Measurements from ENCODE around the gene GRM5. TPM values are rescaled to one million over a fixed set of nuclear protein-coding genes. Genes with fewer than 3 reads are reported as not detected.
A peak's percentile ranks its signal among the peaks of the same experiment; 100 is the strongest.
"Not testable (repeated sequence)": the region's sequence is repeated elsewhere in the genome, so short reads cannot be mapped to it uniquely, and the experiment has no call there.

GRM5 gene
- total RNA-seq, 8 experiments from 2014 or later = 0.05 to 12.6 (median 4.0) TPM; not detected in 2

DNA sequence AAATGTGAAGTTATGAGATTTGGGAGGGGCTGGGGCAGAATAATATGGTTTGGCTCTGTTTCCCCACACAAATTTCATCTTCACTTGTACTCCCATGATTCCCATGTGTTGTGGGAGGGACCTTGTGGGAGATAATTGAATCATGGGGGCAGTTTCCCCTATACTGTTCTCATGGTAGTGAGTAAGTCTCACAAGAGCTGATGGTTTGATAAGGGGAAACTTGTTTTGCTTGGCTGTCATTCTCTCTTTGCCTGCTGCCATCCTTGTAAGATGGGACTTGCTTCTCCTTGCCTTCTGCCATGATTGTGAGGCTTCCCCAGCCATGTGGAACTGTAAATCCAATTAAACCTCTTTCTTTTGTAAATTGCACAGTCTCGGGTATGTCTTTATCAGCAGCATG is 531.1 kb downstream of the GRM5 start:
- in situ Hi-C loops (cut with MboI; ENCODE audit: low pct_unique_long_range_greater_than_20kb in 2 of 9, low sequenced_read_pairs in 9 of 9, unreplicated experiment in 9 of 9) = loop anchor here in 6 of 9 experiments (25.0 kb wide), 5 partner anchors 247 to 1172 kb away; no protein-coding TSS in a partner anchor
- H3K4me3 ChIP-seq; H3K4me1 ChIP-seq (replicated peaks in 1 of 2); H3K27ac ChIP-seq; ATAC-seq (replicated peaks in 6 of 8): not testable (repeated sequence)
- WGBS, 10 experiments = 50 to 100% (median 90%) methylated on average over 1 of the region's 1 CpG

- H3K4me3 ChIP-seq = no peak overlapping the region
- in situ Hi-C loops (cut with MboI; ENCODE audit: low pct_unique_long_range_greater_than_20kb in 2 of 9, low sequenced_read_pairs in 9 of 9, unreplicated experiment in 9 of 9) = loop anchor here in 6 of 9 experiments (25.0 kb wide), 5 partner anchors 247 to 1172 kb away; no protein-coding TSS in a partner anchor
- no peaks in the 10 kb centered on the region for H3K4me1 ChIP-seq (replicated peaks in 1 of 2)
- no peak for ATAC-seq (replicated peaks in 6 of 8)
- WGBS, 10 experiments = 73 to 100% (median 80%) methylated on average over 1 to 5 of the region's 5 CpGs; no CpG with 5 or more reads in 3 of the 10 experiments
- no peak overlapping the region for H3K27ac ChIP-seq
These were observed 531.6 kb downstream of the GRM5 start for GRCh38 chr11:88534185-88534584.

- H3K4me1 ChIP-seq (replicated peaks in 1 of 2) = no peaks in the 10 kb centered on the region
- no peak for ATAC-seq (replicated peaks in 6 of 8)
- 0 to 86% (median 56%) methylated on average over 1 of the region's 1 CpG; no CpG with 5 or more reads in 2 of the 10 experiments for WGBS, 10 experiments
- no peak overlapping the region for H3K27ac ChIP-seq
- in situ Hi-C loops (cut with MboI; ENCODE audit: low pct_unique_long_range_greater_than_20kb in 2 of 9, low sequenced_read_pairs in 9 of 9, unreplicated experiment in 9 of 9) = loop anchor here in 6 of 9 experiments (25.0 kb wide), 5 partner anchors 246 to 1171 kb away; no protein-coding TSS in a partner anchor
- no peak overlapping the region for H3K4me3 ChIP-seq
These were observed 532.8 kb downstream of the GRM5 start for GRCh38 chr11:88533001-88533400.

- 36 to 100% (median 75%) methylated on average over 1 to 4 of the region's 4 CpGs for WGBS, 10 experiments
- in situ Hi-C loops (cut with MboI; ENCODE audit: low pct_unique_long_range_greater_than_20kb in 2 of 9, low sequenced_read_pairs in 9 of 9, unreplicated experiment in 9 of 9) = loop anchor here in 6 of 9 experiments (25.0 kb wide), 5 partner anchors 245 to 1170 kb away; no protein-coding TSS in a partner anchor
These were observed 534.0 kb downstream of the GRM5 start for GRCh38 chr11:88531831-88532230.

GRCh38 chr11:88529426-88529825 is 536.4 kb downstream of the GRM5 start:
- in situ Hi-C loops (cut with MboI; ENCODE audit: low pct_unique_long_range_greater_than_20kb in 2 of 9, low sequenced_read_pairs in 9 of 9, unreplicated experiment in 9 of 9) = loop anchor here in 6 of 9 experiments (25.0 kb wide), 5 partner anchors 242 to 1167 kb away; no protein-coding TSS in a partner anchor
- 67 to 100% (median 97%) methylated on average over 1 of the region's 1 CpG for WGBS, 10 experiments
- no peak overlapping the region for H3K4me3 ChIP-seq
- H3K4me1 ChIP-seq (replicated peaks in 1 of 2) = no peaks in the 10 kb centered on the region
- ATAC-seq (replicated peaks in 6 of 8) = no peak
- no peak overlapping the region for H3K27ac ChIP-seq

More at GRCh38 chr11:88531831-88532230, 534.0 kb downstream of the GRM5 start:
- no peaks in the 10 kb centered on the region for H3K4me1 ChIP-seq (replicated peaks in 1 of 2)
- H3K4me3 ChIP-seq = no peak overlapping the region
- H3K27ac ChIP-seq = no peak overlapping the region
- no peak for ATAC-seq (replicated peaks in 6 of 8)

GRCh38 chr11:88523386-88524071 is 542.3 kb downstream of the GRM5 start:
- ATAC-seq (replicated peaks in 6 of 8) = peak in 3 of 8 experiments; percentile 85 to 95 (median 88)
- in situ Hi-C loops (cut with MboI; ENCODE audit: low pct_unique_long_range_greater_than_20kb in 2 of 9, low sequenced_read_pairs in 9 of 9, unreplicated experiment in 9 of 9) = no loop called here

GRCh38 chr11:88522624-88523385 is 543.0 kb downstream of the GRM5 start:
- 33 to 100% (median 100%) methylated on average over 1 to 2 of the region's 2 CpGs; no CpG with 5 or more reads in 1 of the 10 experiments for WGBS, 10 experiments
- no peak for ATAC-seq (replicated peaks in 6 of 8)
- Histone ChIP-seq H3K4me1 (replicated peaks in 1 of 2) (no peaks in the 10 kb centered on the region), H3K4me3 (no peak overlapping the region), H3K27ac (no peak overlapping the region)
- in situ Hi-C loops (cut with MboI; ENCODE audit: low pct_unique_long_range_greater_than_20kb in 2 of 9, low sequenced_read_pairs in 9 of 9, unreplicated experiment in 9 of 9) = no loop called here

More at GRCh38 chr11:88523386-88524071, 542.3 kb downstream of the GRM5 start:
- H3K27ac ChIP-seq = no peak overlapping the region
- H3K4me3 ChIP-seq = no peak overlapping the region
- H3K4me1 ChIP-seq (replicated peaks in 1 of 2) = no peaks in the 10 kb centered on the region

GRCh38 chr11:88521799-88522201 is 544.0 kb downstream of the GRM5 start:
- H3K4me3 ChIP-seq = no peak overlapping the region
- H3K4me1 ChIP-seq (replicated peaks in 1 of 2) = no peaks in the 10 kb centered on the region
- ATAC-seq (replicated peaks in 6 of 8) = peak in 2 of 8 experiments; percentile 36 to 74
- 0 to 33% (median 7%) methylated on average over 1 of the region's 1 CpG; no CpG with 5 or more reads in 6 of the 10 experiments for WGBS, 10 experiments
- in situ Hi-C loops (cut with MboI; ENCODE audit: low pct_unique_long_range_greater_than_20kb in 2 of 9, low sequenced_read_pairs in 9 of 9, unreplicated experiment in 9 of 9) = no loop called here
- no peak overlapping the region for H3K27ac ChIP-seq

DNA sequence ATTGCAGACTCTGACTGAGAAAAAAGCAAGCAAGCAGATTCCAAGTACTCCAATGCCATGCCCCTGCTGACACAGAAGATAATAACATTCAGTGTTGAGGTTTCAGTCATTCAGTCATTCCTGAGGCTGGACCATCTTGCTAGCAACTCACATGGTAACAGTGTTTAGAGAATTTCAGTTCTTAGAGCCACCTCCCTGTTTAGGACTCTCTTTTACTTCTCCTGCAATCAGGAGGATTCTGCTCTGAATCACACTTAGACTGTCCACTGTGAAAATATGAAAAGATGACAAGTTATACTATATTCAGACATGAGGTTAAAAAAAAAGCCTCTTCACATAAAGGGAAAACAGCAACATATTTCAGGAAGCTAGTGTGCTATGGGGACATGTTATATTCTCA is 544.4 kb downstream of the GRM5 start:
- Histone ChIP-seq H3K4me3 (no peak overlapping the region), H3K27ac (no peak overlapping the region), H3K4me1 (replicated peaks in 1 of 2) (no peaks in the 10 kb centered on the region)
- peak in 2 of 8 experiments; percentile 11 to 48 for ATAC-seq (replicated peaks in 6 of 8)
- in situ Hi-C loops (cut with MboI; ENCODE audit: low pct_unique_long_range_greater_than_20kb in 2 of 9, low sequenced_read_pairs in 9 of 9, unreplicated experiment in 9 of 9) = no loop called here

DNA sequence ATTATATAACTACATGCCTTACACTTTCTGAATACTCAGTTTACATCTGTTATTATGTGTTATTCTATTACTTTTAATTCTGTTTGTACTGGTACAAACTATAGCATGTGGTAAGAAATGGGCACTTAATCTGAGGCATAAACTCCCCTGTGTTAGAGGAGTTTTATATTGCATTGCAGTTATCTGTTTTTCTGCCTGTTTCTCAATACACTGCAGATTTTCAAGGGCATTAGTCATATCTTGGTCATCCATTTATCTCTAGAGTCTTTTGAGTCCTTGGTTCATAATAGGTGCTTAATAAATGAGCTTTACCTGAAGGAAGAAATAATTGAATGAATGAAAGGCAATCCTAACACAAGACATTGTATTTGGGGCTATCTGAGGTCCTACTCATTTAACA is 545.4 kb downstream of the GRM5 start:
- no peak for ATAC-seq (replicated peaks in 6 of 8)
- in situ Hi-C loops (cut with MboI; ENCODE audit: low pct_unique_long_range_greater_than_20kb in 2 of 9, low sequenced_read_pairs in 9 of 9, unreplicated experiment in 9 of 9) = no loop called here
- Histone ChIP-seq H3K27ac (no peak overlapping the region), H3K4me1 (replicated peaks in 1 of 2) (no peaks in the 10 kb centered on the region), H3K4me3 (no peak overlapping the region)

GRCh38 chr11:88515002-88515401 is 550.8 kb downstream of the GRM5 start:
- Histone ChIP-seq H3K4me3 (no peak overlapping the region), H3K27ac (no peak overlapping the region), H3K4me1 (replicated peaks in 1 of 2) (no peaks in the 10 kb centered on the region)
- in situ Hi-C loops (cut with MboI; ENCODE audit: low pct_unique_long_range_greater_than_20kb in 2 of 9, low sequenced_read_pairs in 9 of 9, unreplicated experiment in 9 of 9) = no loop called here
- no peak for ATAC-seq (replicated peaks in 6 of 8)
- 64 to 100% (median 94%) methylated on average over 1 to 4 of the region's 4 CpGs; no CpG with 5 or more reads in 1 of the 10 experiments for WGBS, 10 experiments

GRCh38 chr11:88511006-88511405 is 554.8 kb downstream of the GRM5 start:
- in situ Hi-C loops (cut with MboI; ENCODE audit: low pct_unique_long_range_greater_than_20kb in 2 of 9, low sequenced_read_pairs in 9 of 9, unreplicated experiment in 9 of 9) = no loop called here
- ATAC-seq (replicated peaks in 6 of 8) = no peak
- 33 to 100% (median 70%) methylated on average over 1 of the region's 1 CpG; no CpG with 5 or more reads in 6 of the 10 experiments for WGBS, 10 experiments

More at GRCh38 chr11:88511006-88511405, 554.8 kb downstream of the GRM5 start:
- H3K4me3 ChIP-seq = no peak overlapping the region
- no peak overlapping the region for H3K27ac ChIP-seq
- H3K4me1 ChIP-seq (replicated peaks in 1 of 2) = no peaks in the 10 kb centered on the region
